Measurements from ENCODE around the gene SLC8A1. TPM values are rescaled to one million over a fixed set of nuclear protein-coding genes. Genes with fewer than 3 reads are reported as not detected.

The SLC8A1 gene
- total and polyA plus RNA-seq, 8 donors, result 0.31 to 105 (median 14.0) TPM

DNA sequence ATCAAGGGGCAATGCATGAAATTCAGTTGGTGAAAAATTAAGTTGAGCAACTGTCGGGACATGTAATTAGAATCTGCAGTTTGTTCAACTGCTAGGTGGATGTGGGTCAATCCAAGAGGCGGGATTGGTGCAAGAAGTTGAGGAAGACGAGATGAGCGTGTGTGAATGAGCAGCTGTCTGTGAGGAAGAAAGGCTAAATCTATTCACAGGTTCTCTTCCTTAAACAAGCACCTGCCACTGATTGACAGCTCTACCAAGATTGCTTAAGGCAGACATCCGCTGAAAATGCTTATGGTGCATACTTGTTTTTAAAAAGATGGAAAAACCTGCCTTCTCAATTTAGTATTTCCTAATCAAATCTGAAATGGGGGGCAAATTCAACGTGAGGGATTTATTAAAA lies 349.4 kb downstream of the SLC8A1 start:
- WGBS, 5 donors, result 87 to 92% (median 90%) methylated on average over 6 of the region's 6 CpGs
- H3K27ac ChIP-seq, result no peak overlapping the region

DNA sequence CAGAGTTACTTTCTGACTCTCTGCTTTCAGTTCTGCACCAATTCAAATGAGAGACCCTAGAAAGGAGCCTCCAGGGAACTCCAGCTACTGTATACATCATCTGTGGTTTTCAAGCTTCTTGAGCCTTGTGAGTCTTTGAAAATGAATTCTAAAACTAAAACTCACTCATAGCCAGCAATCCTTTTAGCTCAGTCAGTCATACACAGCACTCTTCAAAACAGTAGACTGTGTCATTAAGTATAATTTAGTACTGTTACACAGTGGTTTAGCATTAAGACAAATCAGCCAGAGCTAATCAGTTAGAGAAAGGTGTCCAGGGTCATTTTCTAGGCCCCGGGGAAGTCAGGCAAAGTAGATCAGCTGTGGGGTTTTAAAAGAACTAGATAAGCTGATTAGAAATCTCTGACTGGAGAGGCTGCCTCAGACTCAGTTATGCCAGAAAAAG lies 350.7 kb downstream of the SLC8A1 start:
- H3K36me3 ChIP-seq, result no peaks in the 10 kb centered on the region
- H3K4me3 ChIP-seq, result no peak overlapping the region
- H3K9me3 ChIP-seq, result no peaks in the 10 kb centered on the region
- 0 to 23% (median 4%) methylated on average over 1 of the region's 1 CpG for WGBS, 5 donors
- intact Hi-C loops (cut with DNase I; ENCODE audit: low total_unique reads), result no loop called here
- TF ChIP-seq POLR2A (IDR thresholded peaks at IDR 0.05) (no peak), EP300 (IDR thresholded peaks at IDR 0.05) (no peak), POLR2AphosphoS5 (IDR thresholded peaks at IDR 0.05) (no peak)
- TF ChIP-seq, protein P1, sequence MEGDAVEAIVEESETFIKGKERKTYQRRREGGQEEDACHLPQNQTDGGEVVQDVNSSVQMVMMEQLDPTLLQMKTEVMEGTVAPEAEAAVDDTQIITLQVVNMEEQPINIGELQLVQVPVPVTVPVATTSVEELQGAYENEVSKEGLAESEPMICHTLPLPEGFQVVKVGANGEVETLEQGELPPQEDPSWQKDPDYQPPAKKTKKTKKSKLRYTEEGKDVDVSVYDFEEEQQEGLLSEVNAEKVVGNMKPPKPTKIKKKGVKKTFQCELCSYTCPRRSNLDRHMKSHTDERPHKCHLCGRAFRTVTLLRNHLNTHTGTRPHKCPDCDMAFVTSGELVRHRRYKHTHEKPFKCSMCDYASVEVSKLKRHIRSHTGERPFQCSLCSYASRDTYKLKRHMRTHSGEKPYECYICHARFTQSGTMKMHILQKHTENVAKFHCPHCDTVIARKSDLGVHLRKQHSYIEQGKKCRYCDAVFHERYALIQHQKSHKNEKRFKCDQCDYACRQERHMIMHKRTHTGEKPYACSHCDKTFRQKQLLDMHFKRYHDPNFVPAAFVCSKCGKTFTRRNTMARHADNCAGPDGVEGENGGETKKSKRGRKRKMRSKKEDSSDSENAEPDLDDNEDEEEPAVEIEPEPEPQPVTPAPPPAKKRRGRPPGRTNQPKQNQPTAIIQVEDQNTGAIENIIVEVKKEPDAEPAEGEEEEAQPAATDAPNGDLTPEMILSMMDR (IDR thresholded peaks at IDR 0.05), result no peak
- no peaks in the 10 kb centered on the region for H3K27me3 ChIP-seq
- no peak overlapping the region for H3K27ac ChIP-seq
- peak in 1 of 2 donors; percentile 26 for DNase-seq
- H3K4me1 ChIP-seq, result peaks cover 0 to 16% (median 0%) of the 10 kb centered on the region in 4 donors

More for the DNA sequence above, 349.4 kb downstream of the SLC8A1 start:
- Histone ChIP-seq H3K4me1 (peaks cover 0 to 16% (median 0%) of the 10 kb centered on the region in 4 donors), H3K9me3 (no peaks in the 10 kb centered on the region), H3K27me3 (no peaks in the 10 kb centered on the region), H3K4me3 (no peak overlapping the region), H3K36me3 (no peaks in the 10 kb centered on the region)
- intact Hi-C loops (cut with DNase I; ENCODE audit: low total_unique reads), result no loop called here
- TF ChIP-seq POLR2AphosphoS5 (IDR thresholded peaks at IDR 0.05), result no peak
- no peak for DNase-seq

DNA sequence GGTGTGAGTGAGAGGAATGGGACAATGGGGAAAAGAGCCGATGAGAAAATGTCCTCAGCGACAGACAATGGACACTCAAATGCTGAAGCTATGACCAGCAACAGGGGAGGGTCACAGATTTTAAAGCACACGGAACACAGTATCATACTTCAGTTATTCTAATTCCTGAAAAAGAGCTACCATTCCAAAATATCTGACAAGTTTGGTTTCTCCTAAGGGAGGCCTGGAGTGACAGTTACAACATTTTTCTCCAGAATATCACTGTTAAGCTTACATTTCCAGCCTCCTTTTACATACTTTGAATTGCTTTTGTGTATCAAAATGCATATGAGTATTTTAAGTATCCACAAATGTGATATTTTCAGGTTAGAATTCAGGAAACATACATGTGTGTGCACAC lies 351.2 kb downstream of the SLC8A1 start:
- 91 to 96% (median 94%) methylated on average over 3 of the region's 3 CpGs for WGBS, 5 donors

DNA sequence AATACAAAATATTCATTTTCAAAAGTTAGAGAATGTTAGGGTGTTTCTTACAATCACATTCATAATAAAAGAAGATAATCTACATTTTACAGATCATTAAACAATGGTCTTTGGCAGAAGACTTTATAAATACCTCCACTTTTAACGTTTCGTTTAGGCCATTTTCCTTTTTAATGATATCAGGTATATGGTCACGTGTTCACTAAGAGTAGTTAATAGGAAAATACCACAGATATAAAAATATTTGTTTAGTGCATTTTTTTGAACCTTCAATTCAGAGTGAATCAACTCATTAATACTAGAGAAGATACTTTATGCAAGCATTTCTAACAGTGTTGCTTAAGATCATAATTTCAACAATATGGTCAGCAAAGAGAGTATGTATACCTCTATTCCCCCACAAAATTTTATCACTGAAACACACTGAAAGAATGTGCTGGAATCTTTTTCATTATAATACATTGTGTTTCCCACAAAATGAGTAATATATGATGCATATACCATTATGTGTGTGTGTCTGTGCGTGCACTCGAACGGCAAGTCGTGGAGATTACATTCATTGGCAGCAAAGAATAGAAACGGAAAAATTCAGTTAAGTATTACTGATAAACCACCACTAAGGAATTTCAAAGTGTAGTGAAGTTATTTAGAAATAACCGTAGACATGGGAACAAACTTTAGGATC lies 353.0 kb downstream of the SLC8A1 start:
- no peak for DNase-seq
- H3K4me1 ChIP-seq, result peaks cover 0 to 16% (median 0%) of the 10 kb centered on the region in 4 donors
- WGBS, 5 donors, result 89 to 92% (median 90%) methylated on average over 9 of the region's 9 CpGs
- no peak overlapping the region for H3K4me3 ChIP-seq
- no peaks in the 10 kb centered on the region for H3K9me3 ChIP-seq
- intact Hi-C loops (cut with DNase I; ENCODE audit: low total_unique reads), result no loop called here
- H3K27ac ChIP-seq, result no peak overlapping the region
- no peaks in the 10 kb centered on the region for H3K27me3 ChIP-seq
- no peaks in the 10 kb centered on the region for H3K36me3 ChIP-seq
- TF ChIP-seq, protein P1 (IDR thresholded peaks at IDR 0.05), result no peak
- TF ChIP-seq POLR2A (IDR thresholded peaks at IDR 0.05), result no peak
- TF ChIP-seq POLR2AphosphoS5 (IDR thresholded peaks at IDR 0.05), result no peak
- no peak for TF ChIP-seq EP300 (IDR thresholded peaks at IDR 0.05)

More for the DNA sequence above, 351.2 kb downstream of the SLC8A1 start:
- Histone ChIP-seq H3K27ac (no peak overlapping the region), H3K36me3 (no peaks in the 10 kb centered on the region), H3K4me1 (peaks cover 0 to 16% (median 0%) of the 10 kb centered on the region in 4 donors), H3K27me3 (no peaks in the 10 kb centered on the region), H3K4me3 (no peak overlapping the region), H3K9me3 (no peaks in the 10 kb centered on the region)
- no peak for DNase-seq
- intact Hi-C loops (cut with DNase I; ENCODE audit: low total_unique reads), result no loop called here
- TF ChIP-seq POLR2A (IDR thresholded peaks at IDR 0.05), result no peak
- TF ChIP-seq EP300 (IDR thresholded peaks at IDR 0.05), result no peak
- TF ChIP-seq POLR2AphosphoS5 (IDR thresholded peaks at IDR 0.05), result no peak
- TF ChIP-seq, protein P1 (IDR thresholded peaks at IDR 0.05), result no peak
